A673 (cell line): ENCODE data around the gene FRMD4A.

ENCODE experiments used
- EZH2 ChIP-seq: fragments of 200-600 bp; sonication (generic); IDR thresholded peaks from 2 replicates; pipeline ENCODE4 v1.6.1; 2017; ENCODE audit warnings: borderline replicate concordance, low read depth, mild to moderate bottlenecking, mixed read lengths, antibody characterized with exemption, low read length; ENCODE audit not compliant: poor library complexity, severe bottlenecking
- TF ChIP-seq, protein P1 (sequence below): fragments of 300-800, 200-600 bp; sonication (generic); conservative IDR thresholded peaks from 2 replicates; pipeline ENCODE4 v1.5.1; 2017; ENCODE audit warnings: low read depth, mild to moderate bottlenecking, antibody characterized with exemption, low read length, moderate library complexity, mixed read lengths

- no peak for TF ChIP-seq EZH2
- TF ChIP-seq, protein P1, sequence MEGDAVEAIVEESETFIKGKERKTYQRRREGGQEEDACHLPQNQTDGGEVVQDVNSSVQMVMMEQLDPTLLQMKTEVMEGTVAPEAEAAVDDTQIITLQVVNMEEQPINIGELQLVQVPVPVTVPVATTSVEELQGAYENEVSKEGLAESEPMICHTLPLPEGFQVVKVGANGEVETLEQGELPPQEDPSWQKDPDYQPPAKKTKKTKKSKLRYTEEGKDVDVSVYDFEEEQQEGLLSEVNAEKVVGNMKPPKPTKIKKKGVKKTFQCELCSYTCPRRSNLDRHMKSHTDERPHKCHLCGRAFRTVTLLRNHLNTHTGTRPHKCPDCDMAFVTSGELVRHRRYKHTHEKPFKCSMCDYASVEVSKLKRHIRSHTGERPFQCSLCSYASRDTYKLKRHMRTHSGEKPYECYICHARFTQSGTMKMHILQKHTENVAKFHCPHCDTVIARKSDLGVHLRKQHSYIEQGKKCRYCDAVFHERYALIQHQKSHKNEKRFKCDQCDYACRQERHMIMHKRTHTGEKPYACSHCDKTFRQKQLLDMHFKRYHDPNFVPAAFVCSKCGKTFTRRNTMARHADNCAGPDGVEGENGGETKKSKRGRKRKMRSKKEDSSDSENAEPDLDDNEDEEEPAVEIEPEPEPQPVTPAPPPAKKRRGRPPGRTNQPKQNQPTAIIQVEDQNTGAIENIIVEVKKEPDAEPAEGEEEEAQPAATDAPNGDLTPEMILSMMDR, result no peak
Measured at GRCh38 chr10:14378387-14378960, 47.8 kb upstream of the FRMD4A start.
